ENCODE data around the gene PLEKHG1.

PLEKHG1 gene

DNA sequence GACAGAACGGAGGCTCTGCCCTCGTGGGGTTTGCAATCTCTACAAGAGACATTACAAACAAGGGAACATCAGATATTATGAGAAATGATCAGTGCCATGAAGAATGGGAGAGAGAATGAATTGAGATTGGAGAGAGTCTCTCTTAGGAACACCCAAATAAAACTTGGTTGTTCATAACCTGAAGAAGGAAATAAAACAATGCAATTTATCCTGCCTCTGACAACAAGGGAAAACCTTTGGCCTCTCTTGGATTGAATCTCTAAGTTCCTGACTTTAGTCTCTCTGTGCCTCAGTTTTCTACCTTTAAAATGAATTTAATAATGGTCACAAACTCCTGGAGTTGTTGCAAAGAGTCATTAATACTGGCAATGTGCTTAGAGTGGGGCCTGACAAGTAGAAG is 21.1 kb downstream of the PLEKHG1 start:
- DNase-seq, result no peak

DNA sequence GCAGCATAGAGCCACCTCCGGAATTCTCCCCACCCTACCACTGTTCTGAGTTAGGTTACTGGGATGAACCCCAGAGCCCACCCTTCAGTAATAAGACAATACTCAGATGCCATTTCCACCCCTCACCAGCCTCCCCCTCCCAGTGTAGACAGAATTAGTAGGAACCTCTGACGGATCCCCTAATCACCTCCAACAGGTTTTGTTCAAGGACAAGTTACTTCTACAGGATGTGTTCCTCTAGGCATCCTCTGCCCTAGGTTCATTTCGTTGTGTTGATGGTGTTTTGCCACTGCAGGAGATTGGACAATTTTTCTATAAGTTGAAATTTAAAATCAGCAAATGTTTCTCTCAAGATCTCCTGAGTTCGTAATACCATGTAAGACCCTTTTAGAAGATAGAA is 22.8 kb downstream of the PLEKHG1 start:
- DNase-seq, result no peak

DNA sequence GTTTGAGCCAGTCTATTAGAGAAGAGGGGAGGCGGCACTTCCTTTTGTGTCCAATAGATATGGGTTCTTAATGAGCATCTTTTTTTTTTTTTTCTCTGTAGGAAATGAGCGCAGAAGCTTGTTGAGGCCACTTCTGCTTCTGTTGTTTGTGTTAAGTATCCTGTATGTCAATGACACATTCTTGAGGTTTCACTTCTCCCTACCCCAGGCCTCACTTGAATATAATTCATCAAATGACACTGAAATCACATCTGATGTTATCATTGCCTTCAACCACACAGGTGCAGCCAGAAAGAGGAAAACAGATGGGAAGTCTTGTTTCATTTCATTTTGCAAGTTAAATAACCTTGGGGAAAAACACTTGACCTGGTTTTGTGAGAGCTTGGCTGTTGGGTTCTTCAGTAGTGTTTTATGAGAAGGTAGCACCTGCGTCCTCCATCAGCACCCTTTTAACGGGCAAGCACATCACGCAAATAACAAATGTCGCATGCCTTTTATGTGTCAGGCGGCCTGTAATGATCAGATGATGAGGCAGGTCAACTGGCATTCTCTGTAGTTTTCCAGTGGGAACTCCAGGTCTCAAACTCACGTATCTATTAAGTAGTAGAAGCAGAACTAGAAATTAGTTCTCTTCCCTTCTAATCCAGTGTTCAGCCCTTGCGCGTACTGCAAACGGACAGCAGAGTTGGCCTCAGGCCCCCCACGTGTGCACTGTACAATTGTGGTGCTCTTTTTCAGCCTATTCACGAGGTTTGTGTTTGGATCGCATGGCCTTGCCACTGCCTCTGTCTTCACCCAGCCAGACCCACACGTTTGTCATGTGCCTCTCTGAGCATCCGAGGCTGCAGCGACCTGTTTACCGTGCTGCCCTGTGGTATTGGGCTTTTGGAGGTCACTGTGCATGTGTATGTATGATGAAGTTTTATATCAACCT is 23.5 kb downstream of the PLEKHG1 start:
- peak in 2 of 6 experiments; percentile 5 to 19 for DNase-seq

DNA sequence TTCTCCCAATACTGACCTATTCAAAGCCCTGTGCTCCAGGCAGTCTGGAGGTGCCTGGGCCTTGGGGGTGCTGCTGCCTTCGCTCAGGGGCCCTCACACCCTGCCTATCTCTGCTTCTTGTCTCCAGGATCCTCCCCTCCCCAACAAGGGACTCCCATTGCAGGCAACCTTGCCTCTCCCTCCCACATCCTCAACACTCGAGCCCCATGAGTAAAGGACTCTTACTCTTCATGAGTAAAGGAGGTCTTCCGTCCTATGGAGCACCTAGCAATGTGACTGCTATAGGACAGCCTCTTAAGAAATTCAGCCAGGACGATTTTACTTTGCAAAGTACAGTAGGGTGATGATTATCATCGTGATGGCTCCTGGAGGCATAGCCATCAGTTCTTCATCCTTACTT is 24.5 kb downstream of the PLEKHG1 start:
- no peak for DNase-seq

DNA sequence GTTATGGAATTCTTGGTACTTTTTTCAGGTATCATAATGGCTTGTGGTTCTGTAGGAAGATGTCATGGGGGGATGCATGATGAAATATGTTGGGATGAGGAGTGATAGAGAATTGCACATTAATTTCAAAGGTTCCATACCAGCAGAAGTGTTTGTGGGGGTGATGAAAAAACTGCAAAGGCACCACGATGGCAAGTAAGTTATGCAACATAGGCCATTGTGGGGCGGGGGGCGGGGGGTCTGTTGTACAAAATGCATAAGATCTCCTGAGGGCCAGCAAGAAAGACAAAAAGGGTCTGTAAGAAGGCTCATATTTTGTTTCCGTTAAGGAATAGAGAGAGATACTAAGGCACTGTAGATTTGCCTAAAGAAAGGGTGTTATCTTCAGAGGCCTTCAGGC is 26.2 kb downstream of the PLEKHG1 start:
- DNase-seq, result no peak

DNA sequence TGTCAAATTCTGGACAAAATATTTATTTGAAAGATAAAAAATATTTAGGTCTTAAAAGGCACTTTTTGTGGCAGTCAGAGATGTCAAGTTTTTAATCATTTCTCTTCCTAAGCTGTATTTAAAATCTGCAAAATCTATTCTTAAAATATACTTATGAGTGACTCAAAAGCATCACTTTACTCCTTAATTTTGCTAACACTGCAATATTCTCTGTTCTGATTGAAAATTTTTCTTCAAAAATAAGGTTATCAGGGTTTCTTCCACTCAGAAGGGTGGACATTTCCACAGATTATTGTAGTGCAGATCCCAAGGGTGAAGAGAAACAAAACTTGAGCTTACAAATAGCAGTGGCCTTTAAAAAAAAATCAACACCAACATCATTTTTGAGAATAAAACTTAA is 27.5 kb downstream of the PLEKHG1 start:
- DNase-seq, result no peak

- DNase-seq, result no peak
Observed at GRCh38 chr6:150627585-150628025, 27.9 kb downstream of the PLEKHG1 start.

DNA sequence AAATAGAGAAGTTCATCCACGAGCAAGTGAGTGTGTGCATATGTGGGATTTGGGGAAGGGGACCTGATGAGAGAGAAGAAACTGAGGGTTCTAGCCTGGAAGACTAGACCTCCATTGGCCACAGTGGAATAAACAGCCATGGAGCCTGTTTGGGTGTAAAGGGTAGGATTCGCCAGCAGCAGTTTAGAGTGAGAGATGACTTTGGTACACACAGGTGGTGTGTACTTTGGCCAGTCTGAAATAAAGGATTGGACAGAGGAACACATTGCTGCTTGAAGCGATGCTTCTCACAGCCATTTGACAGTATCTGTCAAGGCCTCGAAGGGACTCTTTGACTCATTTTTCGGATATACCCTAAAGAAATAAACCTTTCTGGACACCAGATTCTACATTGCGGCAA is 29.2 kb downstream of the PLEKHG1 start:
- no peak for DNase-seq

GRCh38 chr6:150631283-150631983 is 31.7 kb downstream of the PLEKHG1 start:
- no peak for DNase-seq

DNA sequence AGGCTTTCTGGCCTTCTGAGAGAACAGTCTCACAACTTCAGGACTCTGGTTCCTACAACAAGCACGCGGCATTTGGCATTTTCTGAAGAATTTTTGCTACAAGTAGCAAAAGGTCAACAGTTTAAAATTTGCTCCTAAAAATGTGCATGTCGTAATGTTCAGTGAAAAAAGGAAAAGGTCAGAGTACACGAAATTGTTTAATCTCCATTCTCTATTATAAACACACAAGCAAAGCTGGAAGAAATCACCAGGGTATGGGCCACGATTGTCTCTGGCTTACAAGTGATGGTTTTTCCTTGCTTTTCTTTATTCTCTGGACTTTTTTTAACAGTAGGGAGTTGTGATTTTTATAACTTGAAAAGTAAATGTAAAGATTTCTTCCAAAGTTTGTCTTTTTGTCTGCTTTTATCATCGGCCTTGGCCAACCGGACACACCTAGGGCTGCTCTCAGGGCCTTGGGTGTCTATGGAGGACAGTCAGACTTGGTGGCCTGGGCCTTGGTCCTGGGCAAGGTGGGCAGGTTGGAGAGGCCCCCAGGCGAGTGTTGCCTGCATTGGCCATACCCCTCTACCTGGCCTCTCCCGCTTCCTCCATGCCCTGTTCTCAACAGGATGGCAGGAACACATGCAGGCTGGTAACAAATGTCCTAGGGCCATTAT is 32.4 kb downstream of the PLEKHG1 start:
- DNase-seq, result no peak

DNA sequence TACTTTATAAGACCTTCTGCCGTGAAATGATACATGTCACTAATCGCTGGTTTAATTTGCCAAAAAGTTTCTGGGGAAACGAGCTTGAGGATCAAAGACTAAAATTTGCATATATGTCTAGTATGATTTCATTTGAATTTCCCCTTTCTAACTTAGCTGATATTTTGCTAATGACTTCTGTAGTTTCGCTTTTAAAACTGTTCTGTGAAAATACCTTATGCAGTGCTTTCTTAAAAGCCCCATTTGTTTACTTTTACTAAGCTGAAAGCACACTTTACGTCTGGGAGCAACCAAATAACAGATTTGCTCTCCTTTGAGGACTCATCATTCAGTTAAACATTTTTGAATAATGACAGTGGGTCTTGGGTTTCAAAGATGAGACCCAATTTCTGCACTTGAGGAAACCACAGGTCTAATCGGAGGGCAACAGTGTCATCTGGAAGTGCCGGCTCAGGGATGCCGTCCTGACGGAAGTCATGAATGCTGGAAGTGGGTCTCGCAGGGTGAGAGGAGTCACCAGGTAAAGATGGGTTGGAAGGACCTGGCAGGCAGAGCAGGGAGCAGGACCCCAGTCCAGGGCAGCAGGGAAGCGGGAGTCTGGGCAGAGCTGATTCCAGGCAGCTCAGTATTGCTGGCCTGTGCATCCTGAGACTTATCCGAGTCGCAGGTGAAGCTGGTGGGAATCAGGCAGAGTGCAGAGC is 33.2 kb downstream of the PLEKHG1 start:
- no peak for DNase-seq

- DNase-seq, result no peak
Observed at GRCh38 chr6:150633486-150633834, 33.8 kb downstream of the PLEKHG1 start.

DNA sequence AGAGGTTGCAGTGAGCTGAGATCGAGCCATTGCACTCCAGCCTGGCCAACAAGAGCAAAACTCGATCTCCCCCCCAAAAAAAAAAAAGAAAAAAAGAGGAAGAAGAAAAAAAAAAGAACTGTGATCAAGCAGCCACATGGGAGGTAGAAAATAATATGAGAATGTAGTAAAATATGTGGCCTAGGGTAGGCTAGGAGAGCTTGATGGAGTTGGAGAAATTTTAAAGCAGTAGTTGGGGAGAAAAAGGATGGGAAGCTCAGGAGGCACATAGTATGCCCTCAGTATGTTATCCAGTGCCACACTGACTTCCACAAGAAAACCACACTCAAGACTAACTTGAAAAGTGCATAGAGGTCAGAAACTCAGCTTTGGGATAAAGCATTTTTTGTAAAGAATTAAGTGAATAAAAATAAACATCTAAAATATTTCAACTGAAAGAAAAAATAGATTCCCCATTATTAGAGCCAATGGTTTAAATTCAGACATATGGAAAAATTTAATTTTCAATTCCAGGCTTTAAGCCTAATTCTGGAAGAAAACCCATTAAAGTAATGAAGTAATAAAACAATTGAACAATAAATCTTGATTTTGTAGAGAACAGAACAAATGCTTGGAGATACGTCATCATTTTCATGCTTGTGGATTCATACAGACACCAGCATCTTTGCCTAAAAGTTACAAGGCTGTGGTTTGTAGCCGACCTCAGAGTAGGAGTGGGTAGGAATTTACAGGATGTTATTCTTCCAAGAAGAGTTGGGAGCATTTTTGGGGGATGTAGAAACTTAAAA is 34.7 kb downstream of the PLEKHG1 start:
- DNase-seq, result no peak

DNA sequence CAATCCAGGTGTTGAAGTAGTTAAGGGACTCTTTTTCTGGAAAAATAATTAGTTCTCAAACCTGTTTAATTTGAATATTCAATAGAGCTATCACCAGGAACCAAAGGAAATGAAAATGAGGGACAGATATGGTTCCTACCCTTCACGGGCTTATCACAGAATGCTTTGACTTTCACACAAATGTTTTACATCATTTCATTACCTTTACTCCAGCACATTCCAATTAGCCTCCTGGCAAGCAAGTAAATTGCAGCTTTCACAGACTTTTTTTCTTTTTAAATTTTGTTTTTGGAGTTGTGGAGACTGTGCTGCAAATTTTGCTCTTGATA is 35.2 kb downstream of the PLEKHG1 start:
- no peak for DNase-seq

- no peak for DNase-seq
Observed at GRCh38 chr6:150635906-150636514, 36.3 kb downstream of the PLEKHG1 start.

DNA sequence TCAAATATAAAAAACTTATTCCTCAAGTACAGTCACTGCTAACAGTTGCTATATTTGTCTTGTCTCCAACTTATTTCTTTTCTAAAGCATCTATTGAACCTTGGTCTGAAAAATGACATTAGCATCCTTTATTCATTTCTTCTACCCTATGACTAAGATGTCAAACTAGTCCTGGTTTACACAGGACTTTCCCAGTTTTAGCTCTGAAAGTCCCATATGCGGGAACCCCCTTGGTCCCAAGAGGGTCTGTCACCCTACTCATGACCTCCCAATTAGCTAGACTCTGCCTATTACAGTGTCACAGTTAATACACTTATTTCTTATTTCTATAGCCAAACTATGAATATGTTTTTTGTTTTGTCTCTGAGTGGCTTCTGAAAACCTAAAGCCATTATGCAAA is 37.1 kb downstream of the PLEKHG1 start:
- no peak for DNase-seq

- DNase-seq, result no peak
Observed at GRCh38 chr6:150637266-150637665, 37.6 kb downstream of the PLEKHG1 start.

- DNase-seq, result no peak
Observed at GRCh38 chr6:150638267-150638666, 38.6 kb downstream of the PLEKHG1 start.

DNA sequence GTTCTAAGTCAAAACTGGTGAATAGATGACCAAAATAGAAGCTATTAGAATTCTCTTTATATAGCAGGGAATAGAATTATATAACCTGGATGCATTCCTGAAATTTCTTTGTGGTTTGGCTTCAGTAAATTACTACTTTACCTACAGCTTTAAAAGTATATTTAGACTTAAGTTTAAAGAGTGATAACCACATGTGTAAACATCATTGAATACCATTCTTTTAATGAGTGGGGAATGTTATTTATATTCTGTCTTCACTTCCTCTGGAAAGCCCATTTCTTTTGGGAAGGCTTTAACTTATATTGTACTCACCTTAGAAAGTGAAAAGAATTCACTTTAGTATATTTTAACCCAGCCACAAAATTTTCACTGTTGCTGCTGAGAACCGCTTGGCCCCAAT is 39.1 kb downstream of the PLEKHG1 start:
- no peak for DNase-seq

DNA sequence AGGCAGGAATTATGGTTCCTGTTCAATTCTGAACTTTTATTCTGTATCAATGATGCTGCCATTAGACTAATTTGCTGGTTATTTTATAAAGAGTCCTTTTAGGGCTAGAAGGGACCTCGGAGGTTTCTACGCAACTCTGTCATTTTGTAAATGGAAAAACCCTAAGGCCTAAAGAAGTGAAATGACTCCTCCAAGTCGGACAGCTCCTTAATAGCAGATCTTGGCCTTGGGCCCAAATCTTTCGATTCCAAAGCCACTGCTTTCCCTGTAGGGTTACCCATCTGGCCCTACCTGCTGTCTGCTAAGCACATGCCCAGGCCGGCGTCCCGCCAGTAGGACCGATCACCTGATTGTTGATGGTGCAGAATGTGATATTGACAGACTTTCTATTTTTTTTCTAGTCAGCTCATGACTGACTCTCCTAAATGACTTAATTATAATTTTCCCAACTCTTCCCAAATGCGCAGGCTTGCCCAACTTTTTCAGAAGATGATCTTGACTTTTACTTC is 40.2 kb downstream of the PLEKHG1 start:
- no peak for DNase-seq

GRCh38 chr6:150640556-150641209 is 41.0 kb downstream of the PLEKHG1 start:
- no peak for DNase-seq
